ENCODE data around the gene VCAN.

The VCAN gene

DNA sequence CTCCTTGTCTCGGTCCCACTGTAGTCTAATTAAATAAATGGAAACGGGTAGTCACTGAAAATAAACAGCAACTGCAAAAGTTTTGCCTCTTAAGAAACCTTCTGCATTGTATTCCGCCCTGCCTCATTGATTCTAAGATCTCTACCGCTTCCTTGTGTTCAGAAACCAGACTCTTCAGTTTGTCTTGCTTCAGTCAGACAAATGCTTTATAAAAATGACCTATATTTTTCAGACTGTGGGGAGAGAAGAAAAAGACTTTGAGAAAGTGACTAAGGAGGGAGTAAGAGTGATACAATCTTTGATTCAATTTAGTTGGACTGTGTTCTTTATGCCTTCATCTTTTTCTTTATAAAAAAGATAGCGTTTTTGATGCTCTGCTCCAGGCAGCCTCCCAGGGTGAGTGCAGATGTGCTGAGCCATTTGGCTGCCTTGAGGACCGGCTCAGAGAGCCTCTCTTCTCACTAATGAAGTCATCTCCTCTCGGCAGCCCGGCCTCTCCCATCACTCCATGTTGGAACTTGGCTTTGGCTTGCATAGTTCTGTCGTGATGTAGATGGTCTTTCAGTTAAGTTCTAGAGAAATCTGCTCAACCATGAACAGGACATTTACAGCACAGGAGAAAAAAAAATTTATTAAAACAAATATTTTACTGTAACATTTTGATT, 4.0 kb upstream of the VCAN start:
- DNase-seq (ENCODE audit: low spot score) (no peak), FAIRE-seq (no peak)

DNA sequence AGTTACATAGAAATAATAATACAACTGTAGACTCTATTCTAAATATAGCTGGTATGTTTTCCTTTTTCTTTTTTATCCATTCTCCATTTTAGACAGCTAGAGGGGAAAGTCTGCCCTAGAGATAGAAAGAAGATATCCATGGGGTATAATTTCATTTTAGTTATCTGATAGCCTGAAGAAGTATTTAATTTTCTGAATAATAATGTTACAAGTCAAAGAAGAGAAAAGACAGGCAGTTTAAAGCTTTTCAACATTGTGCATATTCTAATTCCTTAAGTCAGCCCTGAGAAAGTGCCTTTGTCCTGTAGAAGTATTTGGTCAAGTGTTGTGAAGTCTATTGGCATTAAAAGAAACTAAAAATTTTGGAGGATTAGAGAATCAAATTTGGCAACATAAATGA, 2.5 kb upstream of the VCAN start:
- DNase-seq (ENCODE audit: low spot score), result no peak
- FAIRE-seq, result no peak

DNA sequence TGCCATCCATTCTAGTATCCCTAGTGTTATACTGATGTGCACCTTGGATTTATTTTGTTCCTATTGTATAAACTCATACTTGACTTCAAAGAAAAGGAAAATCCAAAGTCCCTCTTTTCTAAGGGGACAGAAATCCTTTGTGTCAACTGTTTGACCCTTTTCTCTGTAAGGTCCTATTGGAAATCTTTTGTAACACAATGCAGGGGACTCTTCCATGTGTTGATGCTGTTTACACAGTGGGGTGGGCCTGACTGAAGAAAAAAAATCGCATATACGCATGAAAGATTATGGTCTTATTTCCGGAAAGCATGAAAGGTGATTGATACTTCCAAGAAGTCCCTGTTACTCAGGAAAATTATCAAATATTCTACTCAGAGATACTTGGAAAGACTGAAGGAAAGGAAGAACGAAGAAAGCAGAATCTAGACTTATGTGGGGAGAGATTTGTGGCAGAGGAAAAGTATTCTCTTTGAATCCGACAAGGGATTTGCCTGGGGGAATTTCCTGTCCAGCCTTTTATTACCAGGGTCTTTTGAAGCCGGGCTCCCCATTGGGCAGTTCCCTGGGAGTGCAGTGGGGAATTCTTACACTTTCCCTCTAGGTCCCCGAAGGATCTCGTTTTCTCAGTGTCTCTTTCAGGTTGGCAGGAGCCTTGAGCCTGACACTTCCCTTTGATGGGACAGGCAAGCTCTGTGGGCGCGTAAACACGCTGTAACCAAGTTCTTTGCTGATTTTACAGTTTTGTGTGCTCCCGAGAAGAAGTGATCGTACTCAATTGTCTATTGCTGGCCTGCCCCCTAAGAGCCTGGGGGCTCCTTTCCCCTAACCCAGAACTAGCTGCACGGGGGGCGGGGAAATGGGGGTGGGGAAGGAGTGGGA, 779 bp upstream of the VCAN start:
- FAIRE-seq (no peak), DNase-seq (ENCODE audit: low spot score) (no peak)

DNA sequence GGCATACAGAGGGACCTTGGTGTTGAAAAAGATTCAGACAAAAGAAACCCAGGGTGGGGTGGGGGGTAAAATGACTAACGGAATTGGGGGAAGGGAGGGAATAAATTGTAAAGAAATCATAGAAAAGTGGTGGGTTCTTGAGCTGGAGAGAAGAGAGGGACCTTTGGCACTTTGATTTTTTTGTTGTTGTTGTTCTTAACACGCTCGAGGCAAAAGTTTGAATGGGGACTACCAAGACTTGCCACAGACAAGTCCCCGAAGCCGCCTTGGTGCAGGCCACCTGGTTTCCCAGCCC, 616 bp downstream of the VCAN start:
- FAIRE-seq (no peak), DNase-seq (ENCODE audit: low spot score) (no peak)

DNA sequence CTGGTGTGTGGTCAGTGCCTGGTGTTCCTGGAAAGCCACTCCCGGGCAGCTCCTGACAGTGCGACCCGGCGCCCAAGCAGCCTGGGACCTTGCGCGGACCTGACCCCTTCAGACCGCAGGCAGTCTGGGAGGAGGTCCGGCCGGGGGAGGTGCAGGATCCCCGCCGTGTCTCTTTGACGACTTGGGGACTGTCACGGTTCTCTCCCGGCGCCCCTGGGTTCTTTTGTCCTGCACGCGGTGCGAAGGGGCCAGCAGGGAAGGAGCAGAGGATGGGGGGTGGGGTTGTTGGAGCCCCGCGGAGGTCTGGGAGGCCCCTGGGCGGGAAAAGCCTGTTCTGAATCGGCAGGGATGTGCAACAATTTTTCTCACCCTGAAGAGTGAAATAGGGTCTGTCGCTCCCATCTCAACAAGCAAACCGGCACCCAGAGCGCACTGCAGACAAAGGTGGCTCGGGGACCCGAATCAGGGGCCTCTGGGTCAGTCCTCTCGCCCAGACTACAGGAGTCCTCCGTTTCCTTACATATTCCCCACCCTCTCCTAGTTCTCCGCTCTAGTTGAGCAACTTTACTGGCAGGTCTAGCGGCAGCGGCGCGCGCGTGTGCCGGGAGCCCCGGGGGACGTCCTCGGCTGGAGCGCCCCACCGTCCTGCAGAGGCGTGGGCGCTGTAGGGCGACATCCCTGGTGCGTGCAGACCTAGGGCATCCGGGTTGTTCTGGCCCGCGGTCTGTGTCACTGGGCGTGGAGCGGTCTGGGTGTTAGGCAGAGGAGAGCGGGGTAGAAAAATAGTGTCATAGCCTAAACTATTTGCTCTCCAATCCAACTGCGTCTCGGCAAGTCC, 1.2 kb downstream of the VCAN start:
- FAIRE-seq (no peak), DNase-seq (ENCODE audit: low spot score) (peak; percentile 23)

DNA sequence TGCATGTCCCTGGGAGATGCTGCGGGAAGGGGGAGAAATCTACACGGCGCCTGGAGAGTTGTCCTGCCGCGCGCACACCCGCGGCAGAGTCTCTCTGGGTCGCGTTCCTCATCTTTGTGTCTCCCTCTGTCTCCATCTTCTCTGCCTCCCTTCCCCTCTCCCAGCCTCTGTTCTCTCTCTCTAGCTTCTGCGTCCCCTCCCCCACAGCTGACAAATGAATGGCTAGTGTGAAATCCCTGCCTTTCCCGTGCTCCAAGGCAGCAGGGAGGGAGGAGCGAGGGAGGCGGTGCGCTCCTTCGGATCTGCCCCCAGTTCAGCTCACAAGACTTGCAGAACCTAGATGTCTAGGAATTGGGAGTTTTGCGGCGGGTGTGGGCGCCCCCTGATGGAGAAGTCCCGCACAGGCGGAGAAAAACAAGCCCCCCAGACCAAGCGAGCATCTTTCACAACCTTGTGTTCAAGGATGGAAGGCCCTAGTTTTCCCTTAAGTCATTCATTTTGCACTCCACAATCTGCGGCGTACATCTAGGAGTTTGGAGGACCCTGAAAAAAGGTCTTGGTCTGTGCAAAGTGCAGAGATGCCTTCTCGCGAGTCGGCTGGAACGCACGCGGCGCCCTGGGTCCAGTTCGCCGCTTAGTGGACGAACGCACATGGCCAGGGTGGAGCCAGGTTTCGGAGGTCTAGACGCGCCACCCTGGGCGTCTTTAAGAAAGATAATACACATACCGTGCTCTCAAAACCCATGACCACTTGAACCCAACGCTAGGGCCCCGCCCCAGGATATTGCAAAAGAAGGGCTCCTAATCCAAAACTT, 2.0 kb downstream of the VCAN start:
- DNase-seq (ENCODE audit: low spot score), result peak; percentile 88
- FAIRE-seq, result peak; percentile 78

DNA sequence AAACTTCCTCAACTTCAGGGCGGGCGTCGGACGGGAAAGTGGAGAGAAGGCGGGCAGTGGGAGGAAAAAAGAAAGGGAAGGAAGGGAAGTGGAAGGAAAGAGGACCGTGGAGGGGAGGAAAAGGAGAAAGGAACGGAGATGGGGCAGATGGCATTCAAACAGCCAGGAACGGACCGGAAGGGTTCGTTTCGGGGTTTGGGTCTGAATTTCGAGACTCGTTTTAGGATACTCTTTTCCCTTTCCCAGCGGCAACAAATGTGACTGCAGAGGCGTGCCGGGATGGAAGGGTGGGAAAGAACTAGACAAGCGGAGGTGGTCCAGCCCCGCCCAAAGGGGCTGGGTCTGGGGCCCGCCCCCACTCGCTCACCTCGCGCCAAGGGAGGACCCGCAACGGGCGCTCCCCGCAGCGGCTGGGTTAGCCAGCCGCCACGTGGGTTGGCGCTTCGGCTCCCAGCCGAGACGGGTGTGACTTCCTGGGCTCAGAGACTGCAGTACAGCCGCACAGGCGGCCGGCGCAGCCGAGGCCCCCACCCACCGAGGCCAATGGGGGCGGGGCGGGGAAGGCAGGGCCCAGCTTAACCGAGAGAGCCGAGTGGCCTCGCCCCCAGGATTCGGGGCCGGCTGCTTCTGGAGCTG, 2.7 kb downstream of the VCAN start:
- FAIRE-seq (peak; percentile 72), DNase-seq (ENCODE audit: low spot score) (peak; percentile 86)

DNA sequence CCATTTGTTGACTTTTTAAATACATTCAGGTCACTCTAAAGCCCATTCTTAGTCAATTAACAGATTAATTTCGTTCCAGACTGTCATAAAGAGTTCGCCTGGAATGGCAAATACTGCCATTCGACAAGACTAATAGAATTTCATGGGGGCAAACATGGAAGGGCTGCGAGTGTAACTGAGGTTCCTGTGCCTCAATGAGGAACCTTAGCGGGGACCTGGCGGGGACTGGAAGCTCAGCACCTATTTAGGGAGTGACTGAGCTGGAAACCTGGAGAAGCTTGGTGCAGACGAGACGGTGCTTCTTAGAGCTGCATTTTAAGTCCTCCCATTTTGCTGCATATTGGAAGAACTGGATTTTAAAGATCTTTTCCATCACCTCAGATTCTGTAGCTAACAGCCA, 3.4 kb downstream of the VCAN start:
- peak; percentile 5 for DNase-seq (ENCODE audit: low spot score)
- no peak for FAIRE-seq

DNA sequence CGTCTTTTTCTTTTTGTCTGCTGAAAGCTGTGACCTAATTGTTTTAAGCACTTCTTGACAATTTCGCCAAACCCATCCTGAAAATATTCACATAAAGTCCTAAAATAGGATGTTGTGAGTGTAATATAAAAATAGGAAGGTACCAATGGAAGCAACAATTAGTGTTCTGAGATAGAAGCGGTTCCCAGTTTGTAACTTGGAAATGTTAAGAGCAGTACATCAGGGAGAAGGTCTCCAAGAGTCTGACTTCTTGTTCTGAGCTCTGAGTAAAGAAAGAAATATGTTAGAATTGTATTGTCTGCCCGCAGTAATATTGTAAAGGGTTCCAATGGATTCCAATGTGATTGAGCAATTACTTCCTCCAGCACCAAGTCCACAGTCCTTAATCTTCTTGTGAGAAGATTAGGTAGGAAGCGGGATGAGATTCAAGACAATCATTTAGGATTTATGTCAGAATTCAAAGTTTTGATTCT, 3.9 kb downstream of the VCAN start:
- peak; percentile 78 for DNase-seq (ENCODE audit: low spot score)
- FAIRE-seq, result peak; percentile 85

DNA sequence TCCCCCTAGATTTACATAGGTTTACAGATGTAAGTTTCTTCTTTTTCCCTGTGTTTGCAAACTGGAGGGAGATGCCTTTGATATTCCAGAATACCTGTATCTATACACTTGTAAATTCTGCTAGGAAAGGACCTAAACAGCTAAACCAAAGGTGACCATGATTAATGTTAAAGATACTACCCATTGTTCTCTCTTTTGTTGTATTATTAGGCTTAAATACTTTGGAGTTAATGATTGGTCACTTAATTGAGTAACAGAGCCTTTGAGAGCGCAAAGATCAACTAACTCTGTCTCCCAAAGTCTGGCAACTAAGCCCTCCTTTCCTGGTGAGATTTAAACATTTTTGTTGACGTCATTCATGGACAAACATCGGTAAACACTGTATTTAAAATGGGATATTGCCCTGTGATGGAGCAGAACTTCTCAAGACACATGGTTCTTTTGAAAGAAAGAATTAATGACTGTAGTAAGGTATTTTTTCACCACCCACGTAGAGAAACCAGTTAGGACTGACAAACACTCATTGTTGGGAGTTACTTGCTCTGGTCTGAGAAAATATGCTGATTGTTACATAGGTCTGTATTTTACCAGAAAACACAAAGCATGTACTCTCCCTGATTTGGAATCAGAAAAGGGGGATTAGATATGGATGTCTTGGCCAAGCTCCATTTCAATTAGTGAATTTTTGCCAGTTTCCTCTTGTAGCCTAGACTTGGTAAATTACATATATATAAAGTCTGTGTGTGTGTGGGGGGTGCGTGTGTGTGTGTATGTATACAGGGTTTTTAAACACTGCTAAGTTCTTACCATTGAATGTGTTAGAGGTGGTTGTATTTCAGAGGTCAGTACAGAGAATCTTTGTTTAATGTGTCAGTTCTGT, 4.6 kb downstream of the VCAN start:
- FAIRE-seq (peak; percentile 18), DNase-seq (ENCODE audit: low spot score) (peak; percentile 4)

DNA sequence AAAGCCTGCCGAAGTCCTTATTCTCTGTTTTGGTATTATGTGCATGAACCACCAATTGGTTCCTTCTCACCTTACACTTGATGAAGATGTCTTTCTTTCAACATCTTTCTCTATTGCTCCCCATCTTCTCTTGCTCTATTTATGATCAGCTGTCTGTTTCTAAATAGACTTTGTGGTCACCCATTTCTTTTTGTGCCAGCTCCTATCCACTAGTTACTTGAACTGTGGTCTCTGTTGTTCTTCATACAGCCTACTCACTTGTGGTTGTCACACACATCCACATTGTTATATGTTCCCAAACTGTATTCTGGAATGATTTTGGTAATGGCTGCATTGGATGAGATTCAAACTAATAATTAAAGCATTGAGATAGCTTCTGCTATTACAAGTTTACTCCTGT, 11.4 kb downstream of the VCAN start:
- FAIRE-seq, result no peak

DNA sequence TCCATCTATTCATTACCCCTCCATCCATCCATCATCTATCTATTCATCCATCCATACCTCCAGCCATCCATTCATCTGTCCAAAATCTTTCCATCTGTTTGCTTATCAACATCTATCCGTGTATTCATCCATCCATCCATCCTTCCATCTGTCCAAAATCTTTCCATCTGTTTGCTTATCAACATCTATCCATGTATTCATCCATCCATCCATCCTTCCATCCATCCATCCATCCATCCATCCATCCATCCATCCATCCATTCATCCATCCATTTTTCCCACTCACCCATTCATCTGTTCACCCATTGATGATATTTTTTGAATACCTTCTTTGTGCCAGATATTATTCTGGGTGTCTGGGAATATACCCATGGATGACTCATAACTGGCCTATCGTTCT, 12.8 kb downstream of the VCAN start:
- DNase-seq (ENCODE audit: low spot score) (no peak), FAIRE-seq (no peak)

More for the DNA sequence above, 11.4 kb downstream of the VCAN start:
- no peak for DNase-seq (ENCODE audit: low spot score)

DNA sequence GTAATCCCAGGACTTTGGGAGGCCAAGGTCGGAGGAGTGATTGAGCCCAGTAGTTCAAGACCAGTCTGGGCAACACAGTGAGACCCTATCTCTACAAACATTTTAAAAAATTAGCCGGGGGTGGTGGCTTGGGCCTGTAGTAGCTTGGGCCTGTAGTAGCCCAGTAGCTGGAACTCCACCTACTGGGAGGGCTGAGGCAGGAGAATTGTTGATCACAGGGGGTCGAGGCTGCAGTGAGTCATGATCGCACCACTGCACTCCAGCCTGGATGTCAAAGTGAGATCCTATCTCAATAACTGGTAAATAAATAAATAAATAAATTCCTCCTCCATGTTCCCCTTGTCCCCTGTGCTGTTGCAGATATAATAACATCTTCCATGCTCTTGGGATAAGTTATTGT, 14.3 kb downstream of the VCAN start:
- DNase-seq (ENCODE audit: low spot score), result no peak
- FAIRE-seq, result no peak

DNA sequence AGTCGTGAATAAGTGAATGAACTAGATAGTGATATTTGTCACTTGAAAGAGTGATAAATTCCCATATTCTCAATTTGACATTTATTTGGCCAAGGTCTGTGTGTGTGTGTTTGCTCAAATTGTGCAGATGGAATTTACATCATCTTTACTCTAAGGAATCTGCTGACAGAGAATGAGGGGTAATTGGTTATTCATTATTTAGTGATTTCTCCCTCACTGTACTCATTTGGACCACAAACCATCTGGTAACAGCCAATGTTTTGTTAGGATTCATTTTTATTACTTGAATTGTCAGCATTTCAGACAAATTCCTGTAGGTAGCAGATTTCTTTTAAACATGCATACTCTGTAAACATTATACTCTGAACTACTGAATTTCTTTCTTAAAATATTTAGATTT, 15.6 kb downstream of the VCAN start:
- FAIRE-seq, result peak; percentile 90
- DNase-seq (ENCODE audit: low spot score), result peak; percentile 58

DNA sequence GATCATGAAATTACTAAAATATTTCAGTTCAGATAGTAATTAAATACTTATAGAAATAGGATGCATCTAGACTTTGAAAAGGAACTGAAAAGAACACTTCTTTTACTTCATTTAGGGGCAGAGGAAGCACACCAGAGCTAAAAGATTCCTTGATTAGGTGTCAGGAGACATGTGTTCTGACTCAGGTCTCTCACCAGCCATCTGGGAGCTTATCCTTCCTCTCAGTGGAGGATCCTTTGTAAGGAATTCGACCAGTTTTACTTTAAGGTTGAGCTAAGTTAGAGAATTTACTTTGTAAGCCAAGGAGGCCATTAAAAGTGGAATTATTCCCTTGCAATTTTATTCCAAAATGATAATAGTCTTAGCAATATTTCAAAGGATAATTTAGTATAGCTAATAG, 16.7 kb downstream of the VCAN start:
- no peak for DNase-seq (ENCODE audit: low spot score)
- FAIRE-seq, result no peak

DNA sequence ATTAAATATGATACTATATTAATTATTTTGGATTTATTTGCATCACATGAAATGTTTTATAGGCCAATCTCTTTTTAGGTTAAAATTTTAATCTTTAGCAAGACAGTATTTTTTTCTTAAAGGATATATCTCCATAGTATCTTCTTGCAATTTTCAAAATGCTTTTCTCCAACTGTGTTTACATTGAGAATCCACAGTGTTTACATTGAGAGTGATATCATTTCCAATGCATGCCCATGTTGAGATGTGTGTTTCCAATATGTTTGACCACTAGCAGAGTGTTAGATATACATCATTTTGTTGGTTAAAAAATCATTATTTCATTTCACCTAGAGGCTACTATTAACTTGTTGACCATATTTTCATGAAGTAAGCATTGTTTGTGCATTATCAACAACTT, 17.3 kb downstream of the VCAN start:
- FAIRE-seq, result no peak
- DNase-seq (ENCODE audit: low spot score), result no peak

DNA sequence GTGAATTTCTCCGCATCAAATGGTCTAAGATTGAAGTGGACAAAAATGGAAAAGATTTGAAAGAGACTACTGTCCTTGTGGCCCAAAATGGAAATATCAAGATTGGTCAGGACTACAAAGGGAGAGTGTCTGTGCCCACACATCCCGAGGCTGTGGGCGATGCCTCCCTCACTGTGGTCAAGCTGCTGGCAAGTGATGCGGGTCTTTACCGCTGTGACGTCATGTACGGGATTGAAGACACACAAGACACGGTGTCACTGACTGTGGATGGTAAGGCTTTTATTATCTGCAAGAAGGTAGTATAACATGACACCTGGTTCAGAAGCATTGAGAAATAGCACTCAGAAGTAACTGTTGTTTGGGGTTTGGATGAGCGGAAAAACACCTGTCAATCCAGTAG, 18.7 kb downstream of the VCAN start:
- DNase-seq (ENCODE audit: low spot score) (no peak), FAIRE-seq (no peak)

DNA sequence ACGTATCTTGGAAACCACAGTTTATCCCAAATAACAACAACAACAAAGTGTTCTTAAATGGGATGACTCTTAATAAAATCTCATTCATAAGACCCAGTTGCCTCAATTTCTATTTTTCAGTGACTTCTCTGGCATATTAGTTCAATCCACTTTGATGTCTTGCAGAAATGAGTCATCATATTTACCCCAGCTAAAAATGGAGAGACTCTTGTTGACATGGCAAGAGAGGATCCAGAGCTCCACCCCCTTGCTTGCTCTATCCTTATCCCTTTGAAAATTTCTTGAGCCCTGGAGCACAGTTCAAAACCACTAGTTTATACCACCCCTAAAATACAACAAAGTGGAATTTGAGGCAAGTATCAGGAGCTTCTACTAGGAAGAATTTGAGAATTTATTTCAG, 20.8 kb downstream of the VCAN start:
- no peak for DNase-seq (ENCODE audit: low spot score)
- no peak for FAIRE-seq

DNA sequence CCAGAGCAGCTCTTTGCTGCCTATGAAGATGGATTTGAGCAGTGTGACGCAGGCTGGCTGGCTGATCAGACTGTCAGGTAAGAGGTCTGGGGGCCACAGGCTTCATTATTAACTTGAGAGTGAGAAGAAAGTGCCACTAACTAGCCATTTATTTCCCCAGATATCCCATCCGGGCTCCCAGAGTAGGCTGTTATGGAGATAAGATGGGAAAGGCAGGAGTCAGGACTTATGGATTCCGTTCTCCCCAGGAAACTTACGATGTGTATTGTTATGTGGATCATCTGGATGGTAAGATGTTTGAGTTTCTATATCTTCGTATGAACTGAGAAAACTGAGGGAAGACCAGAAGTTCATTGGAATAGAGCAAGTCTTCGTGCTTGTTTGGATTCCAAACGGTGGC, 22.1 kb downstream of the VCAN start:
- FAIRE-seq, result no peak
- DNase-seq (ENCODE audit: low spot score), result no peak

DNA sequence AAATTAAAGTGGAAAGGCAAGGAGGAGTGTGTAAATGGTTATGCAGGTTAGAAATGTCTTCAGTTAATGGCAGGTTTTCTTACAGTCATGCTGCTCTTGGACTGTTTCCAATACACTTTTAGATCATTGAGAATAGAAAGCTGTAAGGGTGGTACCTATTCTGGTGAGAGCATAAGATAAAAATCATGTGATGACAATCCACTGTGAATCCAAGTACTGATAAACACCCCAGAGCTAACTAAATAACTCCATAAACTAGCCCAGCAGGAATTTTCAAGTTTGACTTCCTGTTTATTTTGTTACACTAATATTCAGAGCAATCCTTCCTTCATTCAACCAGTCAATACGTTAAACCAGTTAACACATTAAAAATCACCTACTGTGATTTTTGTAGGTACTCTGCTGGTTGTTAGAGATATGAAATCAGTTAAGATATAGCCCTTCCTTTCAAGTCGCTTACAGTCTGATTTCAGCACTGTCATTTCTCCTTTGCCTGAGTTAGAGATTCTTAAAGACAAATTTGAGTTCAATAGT, 22.6 kb downstream of the VCAN start:
- no peak for DNase-seq (ENCODE audit: low spot score)

More for the DNA sequence above, 22.6 kb downstream of the VCAN start:
- FAIRE-seq, result no peak

All from RCC 7860 (cell line).